ENCODE data around the gene UBD. TPM values are rescaled to one million over a fixed set of nuclear protein-coding genes. Genes with fewer than 3 reads are reported as not detected.

The UBD gene
- total and polyA plus RNA-seq, 10 of the 15 experiments (the other 5 are each of a cell fraction or from before 2014, with no cell fraction given): 23.4 to 101 (median 35.7) TPM

GRCh38 chr6:29567541-29567940 is 8.0 kb upstream of the UBD start:
- in situ Hi-C loops (cut with MboI) (no loop called here), intact Hi-C loops (cut with micrococcal nuclease; ENCODE audit: unreplicated experiment) (no loop called here)
- H3K9ac ChIP-seq (ENCODE audit: control insufficient read depth, insufficient read depth, low read length): no peak overlapping the region
- H3K79me2 ChIP-seq (ENCODE audit: control insufficient read depth, insufficient read depth, low read length): no peaks in the 10 kb centered on the region
- ChIA-PET SMC1A (ENCODE audit: uncharacterized antibody, unreplicated experiment) (no interaction called here), CTCF (no interaction called here), POLR2A (no interaction called here), RAD21 (ENCODE audit: unreplicated experiment) (no interaction called here)
- no peaks in the 10 kb centered on the region; a peak in 1 of 4 replicates for H3K27me3 ChIP-seq (replicated peaks in 1 of 2; ENCODE audit: control insufficient read depth in 2 of 2, insufficient read depth in 2 of 2, low read length in 1 of 2)
- H3K9me3 ChIP-seq (replicated peaks; ENCODE audit: control insufficient read depth, insufficient read depth, low read length): no peaks in the 10 kb centered on the region
- no TSS peak for BruUV-seq (replicated peaks)
- WGBS (ENCODE audit: insufficient coverage, insufficient replicate concordance, low lambda C conversion rate, missing lambda C conversion rate): 39% methylated on average over 2 of the region's 2 CpGs
- FAIRE-seq (no peak), ATAC-seq (no peak), DNase-seq (ENCODE audit: low read depth, low spot score) (no peak)
- no peak overlapping the region for H3K4me3 ChIP-seq
- no peaks in the 10 kb centered on the region for H3K36me3 ChIP-seq (ENCODE audit: control insufficient read depth in 2 of 2, insufficient read depth in 2 of 2, low read length in 1 of 2)
- H3K27ac ChIP-seq (ENCODE audit: control insufficient read depth, insufficient read depth): no peak overlapping the region
- no peak overlapping the region for H3K4me2 ChIP-seq (ENCODE audit: control insufficient read depth, insufficient read depth)
- H3K4me1 ChIP-seq (ENCODE audit: control insufficient read depth, insufficient read depth, low read length): no peaks in the 10 kb centered on the region
- no peaks in the 10 kb centered on the region for H4K20me1 ChIP-seq (ENCODE audit: control insufficient read depth, insufficient read depth)
- H2AFZ ChIP-seq (ENCODE audit: control insufficient read depth, low read depth, low read length): no peak overlapping the region
- TF ChIP-seq FOXM1 (IDR thresholded peaks at IDR 0.05; ENCODE audit: low read depth, low read length) (no peak), ZBTB40 (IDR thresholded peaks at IDR 0.05; ENCODE audit: borderline replicate concordance) (no peak), NR2C2 (IDR thresholded peaks at IDR 0.05; ENCODE audit: borderline replicate concordance, control insufficient read depth, insufficient read length, low read depth) (no peak), E2F8 (IDR thresholded peaks at IDR 0.05; ENCODE audit: low read depth, partially characterized antibody) (no peak), RAD21 (IDR thresholded peaks at IDR 0.05; ENCODE audit: insufficient read depth, low read depth, low read length) (no peak), CREM (IDR thresholded peaks at IDR 0.05; ENCODE audit: low read depth) (no peak), NFIC (IDR thresholded peaks at IDR 0.05; ENCODE audit: low read depth, low read length) (no peak), GABPA (IDR thresholded peaks at IDR 0.05; ENCODE audit: low read depth) (no peak), ZNF622 (IDR thresholded peaks at IDR 0.05) (no peak), CHD2 (IDR thresholded peaks at IDR 0.05; ENCODE audit: borderline replicate concordance, low read depth, low read length) (no peak), YY1 (IDR thresholded peaks at IDR 0.05; ENCODE audit: low read depth, low read length) (no peak), ATF7 (IDR thresholded peaks at IDR 0.05; ENCODE audit: low read depth) (no peak), USF1 (IDR thresholded peaks at IDR 0.05; ENCODE audit: borderline replicate concordance, extremely low read length, insufficient read depth, low read depth, low read length) (no peak), MEF2B (IDR thresholded peaks at IDR 0.05; ENCODE audit: partially characterized antibody, poor library complexity, severe bottlenecking) (no peak)

Data from GM12878 (cell line).